ENCODE results near the gene PHACTR1.
A peak's percentile ranks its signal among the peaks of the same experiment; 100 is the strongest.

PHACTR1 gene

DNA sequence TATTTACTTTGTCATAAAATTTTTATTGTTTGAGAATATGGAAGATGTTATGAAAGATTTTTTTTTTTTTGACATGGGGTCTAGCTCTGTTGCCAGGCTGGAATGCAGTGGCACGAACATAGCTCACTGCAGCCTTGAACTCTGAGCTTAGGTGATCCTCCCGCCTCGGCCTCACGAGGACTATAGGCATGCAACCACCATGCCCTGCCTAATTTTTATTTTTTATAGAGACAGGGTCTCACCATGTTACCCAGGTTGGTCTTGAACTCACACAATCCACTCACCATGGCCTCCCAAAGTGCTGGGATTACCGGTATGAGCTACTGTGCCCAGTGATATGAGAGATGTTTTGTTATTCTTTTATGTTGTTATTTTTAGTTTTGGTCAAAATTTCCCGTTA, 316.0 kb downstream of the PHACTR1 start:
- no peak for DNase-seq (ENCODE audit: low spot score)

DNA sequence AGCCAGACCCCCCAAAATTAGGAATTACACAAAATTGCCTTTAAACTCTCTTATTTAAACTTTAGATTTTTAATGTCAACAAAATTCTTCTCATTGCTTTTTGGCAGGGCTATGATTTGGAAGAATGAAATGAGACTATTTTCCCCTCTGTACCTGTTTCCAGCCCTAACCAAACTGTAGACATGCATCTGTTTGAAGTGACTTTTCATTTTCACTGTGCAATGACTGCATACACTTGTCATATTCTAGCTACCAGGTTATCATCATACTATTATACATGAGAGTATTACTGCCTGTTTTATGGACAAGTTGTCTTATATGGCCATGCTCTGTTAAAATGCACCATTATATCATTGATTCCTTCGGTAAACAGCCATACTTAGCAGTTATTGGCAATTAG, 316.6 kb downstream of the PHACTR1 start:
- DNase-seq (ENCODE audit: low spot score): no peak

DNA sequence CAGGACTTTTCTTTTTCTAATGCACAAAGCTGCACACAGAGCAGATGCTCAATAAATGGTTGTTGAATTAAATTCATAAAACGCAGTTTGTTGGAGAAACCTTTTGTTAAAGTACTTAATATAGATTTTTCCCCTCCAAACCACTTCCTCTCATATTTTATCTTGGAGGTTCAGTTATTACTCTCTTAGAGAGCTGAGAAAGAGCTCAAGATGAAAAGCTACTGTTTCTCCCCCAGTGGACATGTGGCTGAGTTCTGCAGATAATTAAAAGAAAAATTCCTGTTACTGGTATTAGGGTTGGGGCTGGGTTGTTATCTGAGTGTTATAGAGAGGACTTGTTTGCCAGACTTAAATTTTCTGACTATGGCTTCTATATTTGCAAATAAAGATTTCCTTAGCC, 317.7 kb downstream of the PHACTR1 start:
- DNase-seq (ENCODE audit: low spot score): no peak

DNA sequence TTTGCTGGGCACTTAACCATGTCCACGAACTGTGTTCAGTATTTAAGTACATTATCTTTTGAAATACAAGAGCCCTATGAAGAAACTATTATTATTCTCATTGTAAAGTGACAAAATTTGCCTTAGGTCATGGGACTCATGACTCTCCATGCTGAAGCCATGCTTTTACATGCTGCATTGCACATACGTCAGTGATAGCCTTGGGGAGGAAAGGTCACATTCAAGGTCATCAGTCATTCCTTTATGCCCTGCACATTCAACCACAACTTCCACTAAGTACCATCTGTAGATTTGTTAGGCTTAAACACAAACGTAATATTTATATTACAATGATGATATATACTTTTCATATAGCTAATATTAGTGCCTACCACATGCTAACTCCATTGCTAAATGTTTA, 319.0 kb downstream of the PHACTR1 start:
- DNase-seq (ENCODE audit: low spot score): no peak

DNA sequence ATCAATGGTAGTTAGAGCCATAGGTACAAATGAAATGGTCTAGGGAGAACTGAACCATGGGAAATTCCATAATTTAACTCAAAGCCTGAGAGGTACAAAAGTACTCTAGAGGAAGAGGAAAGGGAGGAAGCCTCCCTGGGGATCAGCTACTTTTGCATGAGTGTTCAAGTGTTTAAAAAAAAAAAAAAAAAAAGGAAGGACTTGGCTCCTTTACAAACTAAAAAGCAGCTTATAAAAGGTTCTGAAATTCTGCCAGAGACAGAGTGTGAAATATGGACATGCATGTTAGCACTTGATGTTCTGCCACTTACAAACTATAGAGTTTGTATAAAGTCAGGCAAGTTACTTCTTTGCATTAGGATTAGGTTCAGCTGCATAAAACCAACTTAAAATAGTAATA, 321.7 kb downstream of the PHACTR1 start:
- no peak for DNase-seq (ENCODE audit: low spot score)

DNA sequence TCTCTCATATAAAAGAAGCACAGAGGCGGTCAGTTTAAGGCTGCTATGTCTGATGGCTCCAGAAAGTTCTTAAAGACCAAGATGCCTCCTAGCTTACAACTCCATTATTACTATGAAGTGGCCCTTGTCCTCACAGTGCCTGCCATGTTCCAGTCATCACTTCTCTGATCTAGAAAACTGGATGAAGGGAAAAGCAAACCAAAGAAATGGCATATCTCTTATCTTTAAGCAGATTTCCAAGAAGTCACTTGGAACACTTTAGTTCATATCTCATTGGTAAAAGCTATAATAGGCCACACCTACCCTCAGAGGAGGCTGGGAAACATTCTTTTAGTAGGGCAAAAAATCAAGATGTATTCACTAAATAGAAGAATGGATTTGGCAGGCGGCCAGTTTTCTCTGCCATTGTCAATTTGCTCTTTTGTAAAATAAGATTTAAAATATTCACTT, 322.2 kb downstream of the PHACTR1 start:
- no peak for DNase-seq (ENCODE audit: low spot score)

DNA sequence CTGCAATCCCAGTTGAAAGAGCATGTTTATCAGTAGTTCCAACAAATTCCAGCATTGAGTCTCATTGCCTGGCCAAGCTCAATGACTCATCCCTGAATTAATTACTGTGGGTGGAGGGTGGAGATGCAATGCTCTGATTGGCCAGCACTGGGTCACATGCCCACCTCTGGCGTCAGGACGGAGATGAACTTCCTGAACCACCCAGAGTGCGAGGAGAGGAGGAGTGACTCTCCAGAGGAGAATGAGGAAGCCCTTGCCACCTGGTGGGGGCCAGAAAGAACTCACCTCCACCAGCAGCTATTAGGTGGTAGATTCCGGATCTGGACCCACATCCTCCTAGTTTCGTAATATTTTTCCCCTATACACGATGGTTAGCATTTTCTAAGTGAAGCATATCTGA, 327.8 kb downstream of the PHACTR1 start:
- peak; percentile 2 for DNase-seq (ENCODE audit: low spot score)

DNA sequence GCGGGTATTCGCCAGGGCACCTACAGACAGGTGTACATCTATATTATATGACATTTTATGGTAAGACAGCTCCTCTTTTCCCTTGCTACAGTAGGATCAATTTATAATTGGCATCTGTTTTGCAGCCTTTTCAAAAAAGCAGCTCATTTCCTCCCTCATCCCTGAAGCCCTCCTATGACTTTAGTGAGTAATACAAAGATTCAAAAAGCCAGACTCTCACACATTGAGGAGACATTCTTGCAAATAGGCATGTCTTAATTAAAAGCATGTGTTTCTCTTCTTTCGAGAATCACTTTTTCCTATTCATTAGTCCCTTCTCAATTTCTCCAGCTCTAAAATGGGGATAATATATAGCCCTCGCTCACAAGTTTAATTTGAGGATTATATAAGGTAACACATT, 328.3 kb downstream of the PHACTR1 start:
- no peak for DNase-seq (ENCODE audit: low spot score)

DNA sequence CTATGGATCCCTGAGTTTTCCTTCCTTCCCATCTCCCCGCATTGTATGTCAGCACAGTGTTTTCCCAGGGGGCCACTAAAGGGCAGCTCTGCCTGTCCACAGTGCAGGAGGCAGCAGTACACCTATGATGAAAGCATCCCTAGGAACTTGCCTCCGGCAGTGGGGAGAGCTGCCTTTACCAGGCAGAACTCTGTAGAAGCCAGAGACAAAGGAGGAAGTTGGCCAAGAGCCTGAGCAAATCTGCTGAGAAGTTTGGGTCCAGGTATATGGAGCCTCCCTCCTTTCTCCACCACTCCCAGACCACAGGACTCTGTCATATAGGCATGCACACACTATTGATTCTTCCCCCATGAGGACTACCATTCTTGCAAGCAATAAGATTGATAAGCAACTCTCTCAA, 329.1 kb downstream of the PHACTR1 start:
- no peak for DNase-seq (ENCODE audit: low spot score)

DNA sequence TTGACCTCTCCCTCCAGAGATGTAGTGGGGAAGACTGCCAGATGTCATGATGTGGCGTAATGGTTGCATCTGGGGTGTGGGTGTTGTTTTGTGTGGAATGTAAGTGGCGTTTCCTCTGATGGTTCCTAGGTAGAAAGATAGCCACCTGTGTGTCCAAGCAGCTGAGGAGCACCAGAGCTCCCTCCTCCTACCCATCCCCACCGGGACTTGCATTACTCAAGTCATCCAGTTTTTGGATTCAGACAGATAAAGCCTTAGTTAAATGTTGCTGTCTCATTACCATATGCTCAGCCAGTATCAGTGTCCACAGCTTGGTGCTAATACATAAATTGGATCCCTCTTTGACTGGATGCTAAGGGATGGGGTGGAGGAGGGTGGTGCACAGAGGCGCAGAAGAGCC, 329.5 kb downstream of the PHACTR1 start:
- DNase-seq (ENCODE audit: low spot score): no peak

DNA sequence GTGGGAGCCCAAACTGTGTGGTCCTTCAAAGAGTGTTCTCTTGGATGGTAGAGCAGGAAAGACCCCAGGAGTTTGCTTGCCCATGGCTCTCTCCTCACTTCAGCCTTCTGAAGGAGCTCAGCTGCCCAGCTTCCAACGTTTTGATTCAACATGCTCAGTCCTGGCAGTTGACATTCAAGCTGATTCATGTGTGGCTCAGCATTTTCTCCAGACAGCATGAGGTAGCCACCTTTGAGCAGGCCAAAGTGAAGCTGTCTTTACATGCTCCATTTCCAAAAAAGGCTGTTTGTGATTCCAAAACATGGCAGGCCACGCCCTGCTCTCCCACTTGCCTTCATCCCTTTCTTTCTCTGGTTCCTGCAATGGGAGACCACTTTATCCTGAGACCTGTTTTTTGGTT, 331.5 kb downstream of the PHACTR1 start:
- DNase-seq (ENCODE audit: low spot score): no peak

DNA sequence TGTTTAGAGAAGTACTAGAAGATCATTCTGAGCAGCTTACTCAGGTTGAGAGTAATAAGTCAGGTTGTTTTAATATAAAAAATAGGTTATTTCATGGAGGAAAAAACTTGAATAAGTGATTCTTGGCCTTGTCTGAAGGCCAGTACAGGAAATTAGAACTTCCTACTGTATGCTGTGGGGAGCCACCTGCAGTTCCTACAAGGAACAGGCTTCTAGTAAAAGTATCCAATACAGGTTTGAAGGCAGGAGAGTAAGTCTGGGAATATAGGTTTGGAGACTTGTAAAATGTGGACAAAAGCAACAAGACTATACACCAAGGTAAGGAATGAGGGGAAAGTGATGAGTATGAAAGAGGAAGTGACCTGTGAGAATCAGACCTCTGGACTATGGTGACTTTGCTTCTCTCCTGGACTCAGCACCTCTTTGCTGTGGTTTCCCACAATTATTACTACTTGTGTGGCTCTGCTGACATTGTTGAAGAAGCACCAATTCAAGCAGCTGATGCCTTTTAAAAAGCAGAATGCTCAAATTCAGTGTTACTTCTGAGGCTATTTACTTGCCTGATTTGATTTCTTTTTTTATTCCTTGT, 333.2 kb downstream of the PHACTR1 start:
- DNase-seq (ENCODE audit: low spot score): no peak

DNA sequence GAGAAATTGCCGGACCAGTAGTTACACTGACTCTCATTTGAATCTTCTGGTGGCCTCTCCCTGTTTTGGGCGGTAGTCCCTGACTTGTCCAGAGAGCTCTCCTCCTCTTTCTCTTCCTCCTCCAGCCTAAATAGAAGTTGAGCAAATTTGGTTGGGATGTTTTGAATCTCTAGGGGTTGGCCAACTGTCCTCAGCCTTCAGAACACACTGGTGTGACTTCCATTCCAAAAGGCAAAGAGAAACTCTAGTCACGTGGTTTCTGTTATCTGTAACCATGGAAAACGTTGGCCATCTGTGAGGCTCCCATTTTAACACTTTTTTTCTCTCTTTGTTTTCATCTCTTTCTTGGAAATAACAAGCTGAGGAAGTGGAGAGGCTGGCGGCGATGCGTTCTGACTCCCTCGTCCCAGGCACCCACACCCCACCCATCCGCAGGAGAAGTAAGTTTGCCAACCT, 336.5 kb downstream of the PHACTR1 start:
- no peak for DNase-seq (ENCODE audit: low spot score)

DNA sequence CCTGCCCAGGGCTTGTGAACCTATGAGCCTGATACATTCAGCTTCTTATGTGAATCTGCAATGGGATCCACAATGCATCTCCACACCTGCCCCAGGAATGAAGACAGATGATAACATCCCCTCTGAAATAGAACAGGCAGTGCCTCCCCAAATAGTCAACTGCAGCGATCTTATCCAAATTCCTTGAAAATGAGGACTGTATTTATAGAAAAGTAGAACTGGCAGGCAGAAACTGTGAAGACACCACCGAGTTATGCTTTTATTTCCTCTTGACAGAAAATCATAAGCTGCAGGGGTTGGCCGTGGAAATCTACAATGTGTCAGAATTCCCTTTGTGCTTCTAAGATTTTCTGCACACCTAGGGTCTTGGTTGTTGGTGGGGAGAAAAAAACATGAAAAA, 341.5 kb downstream of the PHACTR1 start:
- DNase-seq (ENCODE audit: low spot score): no peak

DNA sequence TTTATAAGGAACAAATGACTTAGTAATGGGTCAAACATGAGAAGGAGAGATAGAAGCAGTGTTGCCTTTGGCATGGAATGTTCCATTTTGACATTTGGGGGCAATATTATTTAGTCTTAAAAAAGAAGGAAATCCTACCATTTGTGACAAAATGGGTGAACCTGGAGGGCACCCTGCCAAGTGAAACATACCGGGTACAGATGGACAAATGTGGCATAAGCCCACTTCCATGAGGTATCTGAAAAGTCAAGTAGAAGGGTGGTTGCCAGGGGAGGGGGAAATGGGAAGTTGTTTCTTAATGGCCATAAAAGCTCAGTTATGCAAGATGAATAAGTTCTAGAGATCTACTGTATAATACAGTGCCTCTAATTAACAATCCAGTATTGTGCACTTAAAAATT, 342.5 kb downstream of the PHACTR1 start:
- DNase-seq (ENCODE audit: low spot score): no peak

DNA sequence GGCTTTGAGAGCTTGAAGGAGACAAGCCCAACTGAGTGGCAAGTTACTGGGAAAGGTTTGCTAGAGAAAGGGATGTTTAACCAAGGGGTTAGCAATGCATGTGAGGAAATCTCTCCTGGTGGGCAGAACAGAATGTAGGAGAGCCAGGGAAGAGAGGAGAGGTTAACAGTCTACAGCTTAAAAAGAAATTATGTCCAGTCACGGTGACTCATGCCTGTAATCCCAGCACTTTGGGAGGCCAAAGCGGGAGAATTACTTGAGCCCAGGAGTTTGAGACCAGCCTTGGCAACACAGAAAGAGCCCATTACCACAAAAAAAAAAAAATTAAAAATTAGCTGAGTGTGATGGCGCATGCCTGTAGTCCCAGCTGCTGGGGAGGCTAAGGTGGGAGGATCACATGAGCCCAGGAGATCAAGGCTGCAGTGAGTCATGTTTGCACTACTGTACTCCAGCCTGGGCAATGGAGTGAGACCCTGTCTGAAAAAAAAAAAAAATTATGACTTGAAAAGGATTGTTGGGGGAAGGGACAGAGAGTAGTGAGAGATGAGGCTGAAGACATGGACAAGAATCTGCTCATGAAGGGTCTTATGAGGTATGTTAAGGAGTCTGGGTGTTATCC, 346.8 kb downstream of the PHACTR1 start:
- DNase-seq (ENCODE audit: low spot score): no peak

DNA sequence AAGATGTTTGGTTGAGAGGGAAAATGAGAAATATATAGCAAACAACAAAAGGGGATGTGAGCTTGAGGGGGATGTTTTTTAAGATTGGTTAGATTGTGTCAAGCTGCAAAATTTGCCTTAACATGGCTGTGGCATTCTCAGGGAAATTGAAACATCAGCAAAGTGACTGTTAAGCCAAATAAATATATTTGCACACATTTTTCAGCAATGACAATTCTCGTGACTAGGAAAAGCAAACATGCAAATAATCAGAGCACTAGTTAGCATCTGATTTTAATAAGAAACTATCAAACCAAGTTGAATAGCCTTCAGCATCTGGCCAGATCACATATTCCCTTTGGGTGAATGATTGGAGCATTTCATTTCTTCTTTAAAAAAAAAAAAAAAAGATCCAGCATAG, 349.0 kb downstream of the PHACTR1 start:
- DNase-seq (ENCODE audit: low spot score): no peak

DNA sequence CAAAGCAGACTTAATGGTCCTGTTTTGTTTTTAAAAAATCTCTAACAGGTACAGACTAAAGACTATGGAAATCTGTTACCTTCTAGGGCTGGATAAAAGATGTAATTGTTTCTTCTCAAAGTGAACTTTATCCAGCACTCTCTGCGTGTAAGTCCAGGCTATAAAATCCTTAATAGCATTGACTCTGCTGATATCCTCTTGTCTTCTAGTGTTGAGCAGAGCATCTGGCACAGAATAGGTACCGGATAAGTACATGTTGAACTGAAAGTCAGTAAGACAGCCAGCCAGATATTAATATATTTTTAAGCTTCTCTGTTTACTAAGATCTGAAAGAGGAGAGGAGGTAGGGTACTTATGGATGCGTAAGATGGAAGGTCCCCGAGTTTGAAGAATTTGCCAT, 349.5 kb downstream of the PHACTR1 start:
- DNase-seq (ENCODE audit: low spot score): no peak

DNA sequence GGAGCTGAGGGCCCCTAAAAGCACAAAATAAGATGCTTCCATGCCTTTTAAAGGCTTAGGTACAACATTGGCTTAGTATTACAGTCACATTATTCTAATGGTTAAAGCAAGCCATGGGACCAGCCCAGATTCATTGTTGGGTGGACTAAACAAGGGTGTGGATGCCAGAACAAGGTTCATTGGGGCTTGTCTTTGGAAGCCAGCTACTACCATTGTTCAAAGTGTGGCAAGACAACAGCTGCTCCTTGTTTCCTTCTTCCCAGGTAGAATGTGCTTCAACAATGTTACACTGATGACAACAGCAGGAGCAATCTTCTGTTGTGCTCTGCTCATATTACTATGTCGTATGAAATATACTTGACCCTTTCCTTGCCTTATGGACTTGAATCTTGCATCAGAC, 350.3 kb downstream of the PHACTR1 start:
- DNase-seq (ENCODE audit: low spot score): no peak

DNA sequence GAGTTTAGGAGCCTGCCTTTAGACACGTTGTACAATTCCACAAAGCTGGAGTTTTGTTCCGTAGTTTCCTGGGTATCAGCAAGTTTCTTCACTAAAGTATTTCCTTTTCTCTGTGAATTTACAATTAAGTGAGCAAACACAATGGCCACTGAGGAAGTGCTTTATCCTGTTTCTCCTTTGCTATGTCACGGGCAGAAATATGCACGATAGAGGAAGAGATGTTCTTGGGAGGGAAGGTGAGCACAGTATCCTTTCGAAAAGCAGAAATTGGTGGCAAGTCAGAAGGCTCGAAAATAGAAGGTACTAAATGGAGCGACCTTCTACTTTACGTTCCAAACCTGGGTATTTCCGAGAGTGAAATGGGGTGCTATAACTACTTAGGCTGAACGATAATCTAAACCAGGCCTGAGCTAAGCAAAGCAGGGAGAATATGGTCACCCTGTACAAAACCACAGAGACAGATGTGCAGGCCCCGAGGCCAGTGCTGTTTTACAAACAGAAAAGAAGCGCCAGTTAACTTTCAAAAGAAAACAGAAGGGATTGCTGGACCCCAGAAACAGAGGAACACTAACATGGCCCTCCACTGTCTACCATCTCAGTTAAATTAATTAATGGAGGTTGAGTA, 352.1 kb downstream of the PHACTR1 start:
- DNase-seq (ENCODE audit: low spot score): no peak

DNA sequence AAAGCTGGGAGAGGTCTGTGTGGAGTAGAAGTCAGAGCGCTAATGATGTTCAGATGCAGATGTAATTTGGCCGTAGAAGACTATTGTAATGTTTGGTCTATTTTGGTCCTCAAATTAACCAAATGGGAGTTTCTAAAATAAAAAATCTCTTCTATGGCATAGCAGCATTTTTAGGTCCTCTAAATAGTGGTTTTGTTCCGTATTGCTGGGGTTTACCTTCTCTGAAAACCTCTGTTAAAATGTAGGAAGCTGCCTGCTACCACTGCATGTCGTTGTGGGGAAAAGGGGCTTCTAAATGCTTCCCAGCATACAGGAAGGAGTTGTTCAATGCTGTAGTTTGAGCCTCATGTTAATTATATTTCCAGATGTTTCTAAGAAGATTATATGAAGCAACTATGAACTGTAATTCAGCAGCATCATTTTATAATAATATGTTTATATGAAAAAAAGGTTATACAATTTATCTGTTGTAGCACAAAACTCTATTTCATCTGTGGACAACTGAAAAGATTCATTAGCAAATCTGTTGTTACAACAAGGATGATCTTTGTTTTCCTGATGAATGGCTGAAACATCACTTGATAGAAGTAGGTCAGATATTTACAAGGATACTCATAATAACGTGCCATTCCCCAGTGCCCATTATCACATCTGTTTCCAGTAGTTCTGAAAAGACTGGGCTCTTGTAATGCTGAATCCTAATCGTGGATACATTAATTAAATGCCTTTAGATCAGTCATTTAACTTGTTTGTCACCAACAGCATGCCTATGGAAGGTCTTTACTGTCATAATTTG, 355.2 kb downstream of the PHACTR1 start:
- DNase-seq (ENCODE audit: low spot score): no peak

DNA sequence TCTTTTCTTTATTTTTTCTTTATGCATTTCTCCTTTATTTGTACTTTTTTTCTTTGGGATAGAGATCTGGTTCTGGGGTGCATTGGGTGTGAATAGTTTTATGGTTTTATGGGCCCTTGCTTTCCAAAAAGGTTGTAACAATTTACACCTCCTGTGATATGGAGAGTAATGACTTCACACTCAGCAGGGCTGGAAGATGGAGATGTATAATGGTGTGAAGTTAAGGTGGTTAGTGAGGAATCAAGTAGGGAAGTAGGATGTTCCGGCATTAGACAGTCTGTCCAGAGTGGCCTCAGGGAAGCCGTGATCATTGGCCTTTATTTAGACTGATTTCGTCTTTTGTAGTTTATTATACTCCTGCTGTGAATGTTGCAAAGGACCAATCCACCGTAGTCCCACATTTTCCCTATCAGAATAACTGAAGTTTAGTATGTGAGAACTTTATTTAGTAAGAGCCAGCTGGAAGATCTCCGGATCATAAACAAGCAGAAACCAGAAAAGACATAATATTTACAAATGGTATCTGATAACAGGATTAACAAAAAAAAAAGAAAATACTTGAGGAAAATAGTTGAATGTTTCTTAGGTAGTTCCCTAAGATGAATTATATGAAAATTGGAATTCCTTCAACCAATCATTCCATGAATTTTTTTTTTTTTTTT, 356.2 kb downstream of the PHACTR1 start:
- no peak for DNase-seq (ENCODE audit: low spot score)
